CD4-positive, alpha-beta T cell treated with Interleukin-2 at 100 ng/mL for 4 hours (primary cell): ENCODE data around the gene SLC4A7.
"Not testable (repeated sequence)": the region's sequence is repeated elsewhere in the genome, so short reads cannot be mapped to it uniquely, and the experiment has no call there.

Source experiments
- DNase-seq: peaks from one replicate; pipeline ENCODE4 v3.0.0-alpha.2; 2020; ENCODE audit warnings: low spot score

Gene SLC4A7

DNA sequence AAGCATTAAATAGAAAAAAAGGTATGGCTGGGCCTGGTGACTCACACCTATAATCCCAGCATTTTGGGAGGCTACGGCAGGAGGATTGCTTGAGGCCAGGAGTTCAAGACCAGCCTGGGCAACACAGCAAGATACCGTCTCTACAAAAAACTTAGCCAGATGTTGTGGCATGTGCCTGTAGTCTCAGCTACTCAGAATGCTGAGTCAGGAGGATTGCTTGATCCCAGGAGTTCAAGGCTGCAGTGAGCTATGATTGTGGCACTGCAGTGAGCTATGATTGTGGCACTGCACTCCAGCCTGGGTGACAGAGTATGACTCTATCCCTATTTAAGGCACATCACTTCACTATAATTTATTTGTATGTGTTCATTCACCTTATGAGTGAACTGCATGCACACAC, 54.3 kb downstream of the SLC4A7 start:
- no peak for DNase-seq

DNA sequence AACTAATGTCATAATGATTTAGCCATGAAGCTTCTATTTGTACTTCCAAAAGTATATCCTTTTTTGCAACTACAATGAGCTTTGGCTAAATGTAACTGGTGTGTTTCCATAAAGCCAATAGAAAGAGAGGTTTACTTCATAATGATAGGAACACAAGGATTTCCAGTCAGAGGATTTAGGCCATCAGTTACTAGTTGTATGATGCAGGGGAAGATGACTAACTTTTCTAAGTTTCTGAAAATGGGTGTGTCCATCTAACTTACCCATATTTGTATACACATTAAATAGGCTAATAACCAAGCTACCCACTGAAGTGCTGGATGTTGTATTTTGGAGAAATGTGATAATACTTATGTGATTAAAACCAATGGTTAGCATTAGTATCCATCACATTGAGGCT, 55.7 kb downstream of the SLC4A7 start:
- no peak for DNase-seq

DNA sequence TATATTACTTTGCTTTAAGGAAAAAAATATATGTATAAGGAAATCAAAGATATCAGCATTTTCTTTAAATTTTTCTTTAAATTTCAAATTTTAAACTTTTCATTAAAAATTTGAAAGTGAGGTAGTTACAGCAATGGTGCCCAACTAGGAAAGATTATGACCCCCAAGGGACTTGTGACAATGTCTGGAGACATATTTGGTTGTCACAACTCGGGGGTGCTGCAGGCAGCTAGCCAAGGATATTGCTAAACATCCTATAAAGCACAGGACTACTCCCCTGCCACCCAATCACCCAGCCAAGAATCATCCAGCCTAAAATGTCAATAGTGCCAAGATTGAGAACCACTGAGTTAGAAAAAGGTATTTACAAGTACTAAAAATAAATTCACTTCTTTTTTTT, 57.3 kb downstream of the SLC4A7 start:
- no peak for DNase-seq

DNA sequence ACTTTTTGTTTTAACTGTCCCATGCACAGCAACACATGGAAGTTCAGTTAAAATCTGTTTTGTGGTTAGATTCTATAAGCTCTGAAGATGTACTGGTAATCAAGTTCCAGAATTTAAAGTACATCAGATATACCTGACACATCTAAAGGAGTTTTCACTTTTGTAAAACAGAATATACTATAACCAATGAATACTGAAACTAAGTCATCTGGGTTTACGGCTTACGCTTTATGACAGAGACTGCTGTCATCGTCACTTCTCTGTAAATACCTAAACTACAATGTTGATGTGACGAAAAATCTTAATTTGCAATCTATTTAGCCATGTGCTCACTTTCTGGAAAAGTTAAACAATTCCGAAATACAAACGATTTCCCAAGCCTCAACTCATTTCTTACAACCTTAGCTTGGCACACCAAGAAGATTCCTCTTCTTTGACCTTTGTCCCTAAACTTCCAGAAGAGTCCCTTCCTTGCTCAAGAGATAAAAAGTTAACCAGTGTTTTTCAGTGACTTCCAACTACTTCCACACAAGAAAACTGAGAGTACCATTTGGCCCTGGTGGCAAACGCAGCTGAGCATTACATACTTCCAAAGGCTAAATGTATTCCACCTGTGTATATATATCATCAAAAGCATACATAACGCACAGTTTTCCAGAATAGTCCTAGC, 58.2 kb downstream of the SLC4A7 start:
- no peak for DNase-seq

DNA sequence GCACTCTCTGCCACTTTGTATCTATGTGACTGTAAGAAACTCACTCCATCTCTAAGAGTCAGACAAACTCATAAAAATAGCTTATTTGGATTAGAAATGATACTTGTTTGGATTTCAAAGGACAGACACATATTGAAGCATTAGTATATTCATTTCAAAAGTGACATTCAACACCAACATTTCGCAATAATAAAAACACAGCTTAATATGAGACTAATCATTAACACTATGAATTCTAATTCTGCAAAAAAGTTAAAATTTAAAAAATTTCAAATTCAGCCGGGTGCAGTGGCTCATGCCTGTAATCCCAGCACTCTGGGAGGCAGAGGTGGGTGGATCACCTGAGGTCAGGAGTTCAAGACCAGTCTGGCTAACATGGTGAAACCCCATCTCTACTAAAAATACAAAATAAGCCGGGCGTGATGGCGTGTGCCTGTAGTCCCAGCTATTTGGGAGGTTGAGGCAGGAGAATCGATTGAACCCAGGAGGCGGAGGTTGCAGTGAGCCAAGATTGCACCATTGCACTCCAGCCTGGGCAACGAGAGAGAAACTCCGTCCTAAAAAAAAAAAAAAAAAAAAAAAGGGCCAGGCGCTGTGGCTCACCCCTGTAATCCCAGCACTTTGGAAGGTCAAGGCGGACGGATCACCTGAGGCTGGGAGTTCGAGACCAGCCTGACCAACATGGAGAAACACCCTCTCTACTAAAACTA, 59.2 kb downstream of the SLC4A7 start:
- DNase-seq, result not testable (repeated sequence)

DNA sequence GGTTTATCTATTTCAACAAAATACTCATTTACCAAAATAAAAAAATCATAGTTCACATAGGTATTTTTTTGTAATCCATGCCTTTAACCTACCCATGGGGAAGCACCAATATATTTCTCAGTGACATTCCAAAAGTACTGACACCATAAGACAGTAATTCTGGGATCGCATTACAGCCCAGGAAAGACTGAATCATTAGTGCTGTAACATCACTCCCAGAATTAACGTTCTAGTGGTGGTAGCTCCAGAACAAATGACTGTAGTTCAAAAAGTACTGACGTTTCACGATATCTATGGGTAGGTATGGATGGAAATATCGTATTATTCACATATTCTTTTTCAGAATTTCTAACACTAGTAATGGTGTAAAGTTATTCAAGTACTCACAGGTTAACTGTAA, 60.7 kb downstream of the SLC4A7 start:
- no peak for DNase-seq

DNA sequence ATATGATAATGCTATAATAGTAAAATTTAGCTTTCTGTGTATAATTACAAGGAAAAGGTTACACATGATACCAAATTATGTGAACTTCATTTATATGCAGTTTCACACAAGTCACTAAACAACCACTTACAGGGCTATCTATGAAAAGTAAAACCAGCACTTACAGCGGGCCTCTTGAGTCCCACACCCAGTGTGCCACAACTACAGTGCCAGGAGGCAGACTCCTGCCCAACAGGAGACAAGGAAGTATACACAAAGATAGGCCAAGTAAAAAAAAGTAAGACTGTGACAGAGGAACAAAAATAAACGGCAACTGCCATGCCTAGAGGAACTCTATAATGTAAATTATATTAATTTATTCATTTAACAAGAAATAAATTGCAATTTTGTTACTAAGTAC, 61.6 kb downstream of the SLC4A7 start:
- no peak for DNase-seq

DNA sequence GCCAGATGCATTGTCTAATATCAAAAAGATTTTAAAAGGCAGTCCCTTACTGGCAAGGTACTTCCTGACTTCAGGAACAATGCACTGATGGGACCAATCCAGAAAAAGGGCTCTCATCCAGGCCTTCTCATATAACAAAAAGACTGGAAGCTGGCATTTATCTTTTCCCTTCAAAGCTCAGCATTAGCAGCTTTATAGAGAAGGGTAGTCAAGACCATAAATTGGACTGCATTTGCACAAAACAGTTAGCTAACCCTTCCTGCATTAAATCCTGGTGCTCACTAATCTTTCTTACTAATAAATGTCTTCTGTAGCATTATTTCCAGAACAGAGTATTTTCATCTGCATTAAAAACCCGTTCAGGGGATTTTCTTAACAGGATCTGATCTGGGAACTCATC, 69.0 kb downstream of the SLC4A7 start:
- no peak for DNase-seq

DNA sequence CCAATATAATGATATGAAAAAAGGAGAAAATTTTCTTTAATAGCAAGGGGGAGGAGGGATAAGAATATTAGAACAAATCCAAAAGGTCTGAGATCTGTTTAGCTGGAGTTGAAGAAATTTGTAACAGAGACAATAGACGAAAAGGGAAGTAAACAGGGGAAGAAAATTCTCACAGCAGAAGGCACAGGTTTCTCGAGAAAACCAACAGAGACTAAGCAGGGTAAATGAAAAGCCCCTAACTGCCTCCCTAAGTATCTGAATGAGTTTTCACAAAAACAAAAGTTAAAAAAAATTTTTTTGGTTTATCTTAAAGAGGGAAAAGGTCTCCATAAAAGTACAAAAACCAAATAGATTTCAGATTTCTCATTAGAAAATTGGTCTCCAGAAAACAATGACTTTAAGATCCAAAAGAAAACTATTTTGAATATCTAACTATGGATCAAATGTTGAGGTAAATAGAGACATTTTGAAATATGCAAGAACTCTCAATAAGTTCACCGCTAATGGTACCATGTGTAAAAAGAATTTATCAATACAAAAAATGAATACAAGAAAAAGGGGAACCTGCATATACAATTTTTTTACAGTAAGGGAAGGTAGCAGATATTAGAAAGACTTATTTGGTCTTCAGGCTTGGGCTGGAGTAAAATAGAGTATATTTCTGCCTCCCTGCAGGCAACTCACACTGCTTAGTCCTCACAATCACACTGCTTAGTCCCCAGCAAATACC, 91.1 kb downstream of the SLC4A7 start:
- DNase-seq, result no peak

DNA sequence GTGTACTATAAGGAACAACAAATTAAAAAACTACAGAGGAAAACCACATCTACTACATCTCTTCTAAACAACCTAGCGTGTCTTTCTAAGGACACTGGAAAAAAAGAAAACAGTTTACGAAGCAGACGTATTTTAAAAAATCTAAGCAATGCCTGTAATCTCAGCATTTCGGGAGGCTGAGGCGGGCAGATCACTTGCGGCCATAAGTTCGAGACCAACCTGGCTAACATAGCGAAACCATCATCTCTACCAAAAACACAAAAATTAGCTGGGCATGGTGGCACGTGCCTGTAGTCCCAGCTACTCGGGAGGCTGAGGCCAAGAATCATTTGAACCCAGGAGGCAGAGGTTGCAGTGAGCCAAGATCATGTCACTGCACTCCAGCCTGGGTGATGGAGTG, 91.8 kb downstream of the SLC4A7 start:
- DNase-seq, result not testable (repeated sequence)

DNA sequence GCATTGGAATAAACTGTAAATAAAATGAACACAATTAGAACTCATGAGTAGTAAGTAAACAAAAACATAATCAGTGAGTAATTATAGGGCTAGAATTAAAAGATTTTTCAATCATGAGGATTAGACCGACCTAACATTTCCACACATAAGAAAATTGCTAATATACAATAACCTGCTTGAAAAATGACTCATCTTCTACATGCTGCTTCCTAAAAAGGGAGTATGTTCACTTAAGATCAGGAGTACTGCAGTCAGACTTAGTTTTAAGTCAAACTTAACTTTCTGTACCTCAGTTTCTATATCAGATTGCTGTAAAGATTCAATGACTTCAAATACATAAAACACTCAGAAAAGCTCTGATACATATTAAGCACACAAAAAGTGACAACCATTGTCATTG, 92.4 kb downstream of the SLC4A7 start:
- no peak for DNase-seq

DNA sequence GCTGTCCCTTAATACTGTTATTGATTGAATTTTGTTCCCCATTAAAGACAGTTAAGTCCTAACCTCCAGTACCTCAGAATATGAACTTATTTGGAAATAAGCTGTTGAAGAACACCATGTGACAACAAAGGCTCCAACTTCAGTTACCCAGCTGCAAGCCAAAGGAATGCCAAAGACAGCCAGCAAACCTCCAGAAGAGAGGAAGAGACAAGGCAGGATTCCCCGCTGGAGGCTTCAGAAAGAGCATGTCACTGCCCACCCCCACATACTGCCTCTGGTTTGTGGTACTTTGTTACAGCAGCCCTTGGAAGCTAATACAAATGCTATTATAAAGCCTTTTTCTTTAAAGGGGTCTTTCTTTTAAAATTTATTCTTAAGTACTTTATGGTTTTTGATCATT, 96.6 kb downstream of the SLC4A7 start:
- DNase-seq, result no peak

DNA sequence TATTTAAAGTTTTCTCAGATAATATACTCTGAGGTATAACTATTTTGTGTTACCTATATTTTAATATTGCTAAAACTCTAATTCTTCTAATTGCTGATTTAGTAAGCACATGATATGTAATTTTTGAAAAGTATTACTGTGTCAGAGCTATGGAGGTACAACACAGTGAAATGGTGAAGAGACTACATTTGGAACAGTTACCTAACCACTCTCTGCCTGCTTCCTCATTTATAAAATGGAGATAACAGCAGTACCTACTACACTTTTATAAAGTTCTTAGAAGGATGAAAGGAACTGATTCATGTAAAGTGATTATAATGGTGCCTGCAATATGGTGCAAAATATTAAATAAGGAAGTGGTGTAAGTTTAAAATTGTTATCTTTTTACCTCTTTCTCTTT, 98.7 kb downstream of the SLC4A7 start:
- DNase-seq, result no peak

DNA sequence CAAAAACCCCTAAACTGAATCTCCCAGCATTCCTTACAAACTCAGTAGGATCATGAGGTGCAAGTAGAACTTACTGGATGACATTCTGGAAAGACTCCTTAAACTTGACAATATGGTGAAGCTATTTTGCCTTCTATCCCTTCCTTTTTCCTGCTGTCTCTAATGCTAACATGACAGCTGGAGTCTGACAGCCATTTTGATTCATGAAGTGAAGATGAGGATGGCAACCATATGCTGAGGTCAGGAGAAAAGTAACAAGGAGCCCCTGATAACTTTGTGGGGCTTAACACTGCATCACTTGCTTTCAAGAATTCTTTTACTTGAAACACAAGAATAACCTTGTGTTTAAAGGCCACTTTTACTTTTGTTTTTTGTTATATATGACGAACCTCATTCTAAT, 100.0 kb downstream of the SLC4A7 start:
- no peak for DNase-seq

DNA sequence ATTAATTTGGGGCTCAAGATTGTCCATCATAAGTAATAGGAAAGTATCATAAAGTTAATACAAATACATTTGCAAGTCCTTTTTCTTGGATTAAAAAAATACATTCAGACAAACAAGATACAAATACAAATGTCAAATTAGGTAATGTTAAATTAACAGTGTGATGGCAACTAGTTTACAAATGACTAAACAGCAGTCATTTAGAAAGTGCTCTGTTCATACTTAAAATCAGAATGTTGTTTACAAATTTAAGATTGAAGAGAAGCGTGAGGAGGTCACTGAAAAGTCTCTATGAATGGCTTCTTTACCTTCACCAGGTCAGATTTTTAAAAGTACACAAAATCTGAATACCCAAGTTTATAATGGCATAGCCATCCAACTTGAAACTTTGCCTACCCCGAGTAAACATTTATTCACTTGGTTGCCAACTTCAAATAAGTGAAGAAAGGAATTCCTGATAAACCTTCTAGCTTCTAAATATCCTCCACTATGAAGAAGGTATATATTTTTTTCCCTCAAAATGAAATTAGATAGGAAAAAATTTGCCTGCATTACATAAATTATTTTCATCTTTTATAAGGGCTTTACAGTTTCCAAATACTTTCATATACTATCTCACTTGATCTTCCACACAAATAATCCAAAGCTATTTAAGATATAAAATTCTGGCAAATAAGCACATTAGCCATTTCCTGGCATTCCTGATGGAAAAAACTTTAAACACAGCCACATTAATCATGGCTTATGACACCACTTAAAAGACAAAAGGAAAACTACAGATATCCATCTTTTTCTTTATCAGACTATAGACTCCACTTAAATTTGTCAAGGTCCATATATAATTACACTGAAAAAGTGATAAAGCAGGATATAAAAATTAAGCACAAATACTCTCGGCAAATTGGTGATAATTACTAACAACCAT, 103.5 kb downstream of the SLC4A7 start:
- no peak for DNase-seq

DNA sequence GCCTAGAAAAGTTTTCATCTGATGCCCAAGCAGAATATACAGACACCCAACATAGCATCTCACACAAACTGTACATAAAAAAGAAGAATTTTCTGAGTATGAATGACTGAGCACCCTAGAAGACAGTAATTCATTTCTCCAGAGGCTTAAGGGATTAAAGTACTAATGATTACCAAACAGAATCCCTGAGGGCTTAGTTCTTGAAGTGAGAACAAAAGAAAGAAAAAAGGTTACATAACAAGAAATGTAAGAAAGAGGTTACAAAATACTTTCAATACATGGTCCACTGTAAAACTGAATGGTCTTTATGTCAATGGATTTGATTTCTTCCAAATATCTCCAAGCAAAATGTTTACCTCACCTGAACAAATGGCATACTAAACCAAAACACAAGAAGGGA, 105.9 kb downstream of the SLC4A7 start:
- no peak for DNase-seq

DNA sequence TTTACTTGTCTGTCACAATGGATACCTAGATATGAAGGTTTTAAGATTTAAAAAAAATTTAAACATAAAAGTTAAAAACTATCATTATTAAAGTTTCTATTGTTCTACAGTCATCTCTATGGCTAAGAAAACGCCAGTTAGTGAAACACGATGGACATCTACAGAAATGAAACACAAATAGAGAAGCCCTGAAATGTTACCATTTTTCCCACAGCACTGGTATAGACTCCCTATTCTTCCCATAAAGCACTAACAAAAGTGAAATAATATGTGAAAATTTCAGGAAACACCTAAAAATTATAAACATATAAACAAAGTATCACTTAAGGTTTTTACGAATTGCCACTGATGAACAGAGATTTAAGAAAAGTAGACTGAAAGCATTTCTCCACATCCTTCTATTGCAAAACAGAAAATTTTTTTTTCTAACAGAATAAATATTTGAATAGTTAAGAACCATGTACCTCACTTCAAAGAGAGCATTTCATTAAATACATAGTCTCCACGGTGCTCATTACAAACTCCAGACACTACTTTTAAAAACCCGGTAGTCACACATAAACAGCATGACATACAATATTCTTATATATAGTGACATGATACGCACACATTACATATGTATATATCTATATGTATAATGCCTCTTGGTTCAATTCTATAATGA, 107.9 kb downstream of the SLC4A7 start:
- DNase-seq, result no peak

DNA sequence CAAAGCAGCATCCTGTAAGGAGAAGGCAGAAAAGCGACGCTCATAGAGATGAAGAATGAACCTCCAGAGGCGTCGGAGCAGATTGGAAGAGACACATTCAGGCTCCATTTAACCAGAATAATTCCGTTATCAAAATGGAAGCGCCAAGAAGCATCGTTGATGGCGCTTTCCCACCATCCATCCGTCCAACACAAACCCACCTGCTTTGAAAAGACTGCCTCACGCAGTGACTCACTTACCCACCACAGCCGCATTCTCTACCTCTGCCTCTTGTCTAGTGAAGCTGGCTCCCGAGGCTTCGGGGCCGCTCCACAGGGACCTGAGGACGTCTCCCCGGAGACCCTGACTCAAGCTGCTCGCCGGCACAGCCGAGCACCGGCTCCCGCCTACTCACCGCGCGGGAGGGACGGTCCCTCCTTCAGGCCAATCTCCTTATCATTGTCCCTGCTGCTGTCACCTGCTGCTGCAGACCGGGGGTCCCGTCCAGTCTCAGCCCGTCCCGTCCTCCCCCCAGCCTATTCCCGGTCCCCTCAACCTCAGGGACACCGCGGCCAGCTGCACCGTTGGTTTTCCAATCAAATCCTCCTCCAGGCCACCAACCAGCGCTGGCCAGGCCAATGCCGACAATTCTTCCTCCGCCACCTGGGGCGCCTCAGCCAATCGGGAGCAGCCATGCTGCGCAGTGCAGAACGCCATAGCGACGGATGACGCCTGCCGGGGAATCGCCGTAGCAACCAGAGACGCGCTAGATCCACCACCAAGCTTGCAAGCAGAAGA, 115.2 kb downstream of the SLC4A7 start, which contains the start of gene NEK10:
TSS of gene NEK10 (minus strand) at position 553 of the 777 bp plus-strand sequence. CDS start 16,501 bp downstream, outside the sequence.
- DNase-seq, result peak; percentile 93

DNA sequence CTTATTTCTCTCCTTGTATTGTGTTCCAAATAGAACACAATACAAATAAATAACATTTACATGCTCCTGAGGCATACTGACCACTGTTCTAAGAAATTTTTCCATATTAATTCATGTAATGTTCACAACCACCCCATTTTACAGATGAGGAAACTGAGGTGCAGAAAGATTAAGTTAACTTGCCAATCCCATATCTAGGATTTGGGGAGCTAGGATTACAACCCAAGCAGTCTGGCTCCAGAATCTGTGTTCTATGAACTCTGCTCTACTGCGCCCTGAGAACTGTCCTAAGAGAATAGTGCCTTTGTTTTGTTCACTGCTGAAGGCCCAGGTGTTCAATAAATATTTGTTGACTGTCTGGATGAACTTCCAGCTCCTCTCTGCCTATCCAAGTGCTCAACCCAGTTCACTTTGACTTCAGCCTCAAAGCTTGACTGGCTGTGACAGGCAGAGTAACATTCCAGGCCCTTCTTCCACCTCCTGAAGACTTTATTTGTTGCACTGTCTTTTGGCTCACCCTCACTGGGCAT, 118.1 kb downstream of the SLC4A7 start:
- no peak for DNase-seq
